Gastroesophageal sphincter (tissue), 3 donors: ENCODE data around the gene CIBAR2.

Source experiments
- POLR2AphosphoS5 ChIP-seq: sonication (generic); formaldehyde crosslinking; IDR thresholded peaks from one replicate; pipeline ENCODE4 v1.6.1; 2017; ENCODE audit warnings: antibody characterized with exemption
- TF ChIP-seq, protein P1 (sequence below), 4 experiments: fragments of 200-600 bp in 2 of 4; fragments of 450-650 bp in 2 of 4; sonication (generic) in 1 of 4; IDR thresholded peaks; one replicate each; pipeline ENCODE4 v1.5.1; 2017 to 2019; ENCODE audit warnings: antibody characterized with exemption in 4 of 4, mild to moderate bottlenecking in 2 of 4, moderate library complexity in 2 of 4

DNA sequence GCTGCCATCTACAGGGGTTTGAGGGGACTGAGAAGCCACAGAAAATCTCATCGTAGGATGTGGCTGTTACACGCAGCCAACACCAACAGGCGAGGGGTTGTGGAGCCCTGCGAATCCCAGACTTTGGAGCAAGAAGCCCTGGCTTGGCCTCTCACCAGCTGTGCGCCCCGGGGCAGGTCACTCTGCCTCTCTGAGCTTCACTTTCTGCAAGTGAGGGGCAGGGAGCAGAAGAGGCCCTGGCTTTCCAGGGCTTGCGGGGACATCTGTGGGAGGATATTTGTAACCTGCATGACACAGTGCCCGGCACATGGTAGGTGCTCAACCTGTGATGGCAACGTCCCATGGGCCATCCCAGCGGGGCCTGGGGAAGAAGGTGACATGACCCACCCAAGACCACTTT is 32.9 kb upstream of the CIBAR2 start:
- TF ChIP-seq, protein P1, sequence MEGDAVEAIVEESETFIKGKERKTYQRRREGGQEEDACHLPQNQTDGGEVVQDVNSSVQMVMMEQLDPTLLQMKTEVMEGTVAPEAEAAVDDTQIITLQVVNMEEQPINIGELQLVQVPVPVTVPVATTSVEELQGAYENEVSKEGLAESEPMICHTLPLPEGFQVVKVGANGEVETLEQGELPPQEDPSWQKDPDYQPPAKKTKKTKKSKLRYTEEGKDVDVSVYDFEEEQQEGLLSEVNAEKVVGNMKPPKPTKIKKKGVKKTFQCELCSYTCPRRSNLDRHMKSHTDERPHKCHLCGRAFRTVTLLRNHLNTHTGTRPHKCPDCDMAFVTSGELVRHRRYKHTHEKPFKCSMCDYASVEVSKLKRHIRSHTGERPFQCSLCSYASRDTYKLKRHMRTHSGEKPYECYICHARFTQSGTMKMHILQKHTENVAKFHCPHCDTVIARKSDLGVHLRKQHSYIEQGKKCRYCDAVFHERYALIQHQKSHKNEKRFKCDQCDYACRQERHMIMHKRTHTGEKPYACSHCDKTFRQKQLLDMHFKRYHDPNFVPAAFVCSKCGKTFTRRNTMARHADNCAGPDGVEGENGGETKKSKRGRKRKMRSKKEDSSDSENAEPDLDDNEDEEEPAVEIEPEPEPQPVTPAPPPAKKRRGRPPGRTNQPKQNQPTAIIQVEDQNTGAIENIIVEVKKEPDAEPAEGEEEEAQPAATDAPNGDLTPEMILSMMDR (IDR thresholded peaks at IDR 0.05), result no peak
- no peak for TF ChIP-seq POLR2AphosphoS5
